ENCODE results near the gene RASGEF1B. TPM values are rescaled to one million over a fixed set of nuclear protein-coding genes. Genes with fewer than 3 reads are reported as not detected.

The RASGEF1B gene
- total and polyA plus RNA-seq, 2 of the 4 experiments (the other 2 are of a cell fraction): 0.09 to 0.36 TPM

GRCh38 chr4:81408341-81408740, 63.4 kb downstream of the RASGEF1B start:
- H3K4me1 ChIP-seq (ENCODE audit: control insufficient read depth, insufficient read depth, low read length): no peaks in the 10 kb centered on the region
- no peak overlapping the region for H2AFZ ChIP-seq (replicated peaks; ENCODE audit: low read length, poor library complexity)
- H2BK20ac ChIP-seq (ENCODE audit: low read depth, low read length): no peak overlapping the region
- no peak overlapping the region for H3K9ac ChIP-seq (ENCODE audit: low read depth, low read length)
- dilution Hi-C loops (cut with HindIII; ENCODE audit: low sequenced_read_pairs, unreplicated experiment): loop anchor here (25.0 kb wide), 1 partner anchor 429 kb away; no protein-coding TSS in a partner anchor
- H3K23ac ChIP-seq (ENCODE audit: low read depth, low read length): no peak overlapping the region
- H2AK5ac ChIP-seq (ENCODE audit: low read depth, low read length): no peak overlapping the region
- CTCF ChIA-PET: no interaction called here
- in situ Hi-C loops (cut with MboI; ENCODE audit: low sequenced_read_pairs): loop anchor here (10.0 kb wide), 2 partner anchors 436 to 796 kb away; no protein-coding TSS in a partner anchor
- no peak overlapping the region for H3K27ac ChIP-seq (ENCODE audit: insufficient read depth, low read length)
- H3K4ac ChIP-seq (ENCODE audit: low read depth, low read length): no peak overlapping the region
- no peaks in the 10 kb centered on the region; the same call in none of the 2 replicates for H3K27me3 ChIP-seq (ENCODE audit: control insufficient read depth, insufficient read depth, low read length)
- no peaks in the 10 kb centered on the region for H3K9me1 ChIP-seq (ENCODE audit: insufficient read depth, low read length)
- H2BK5ac ChIP-seq (ENCODE audit: low read depth, low read length, poor library complexity, severe bottlenecking): no peak overlapping the region
- no peak overlapping the region for H2BK120ac ChIP-seq (ENCODE audit: low read depth, low read length)
- no peak overlapping the region for H2BK15ac ChIP-seq (ENCODE audit: low read depth, low read length)
- H4K5ac ChIP-seq (ENCODE audit: low read depth, low read length): no peak overlapping the region; the same call in 1 of the 2 replicates
- H4K20me1 ChIP-seq (ENCODE audit: insufficient read depth, low read length): no peaks in the 10 kb centered on the region
- H3K9me3 ChIP-seq (ENCODE audit: control insufficient read depth, insufficient read depth, low read length): no peaks in the 10 kb centered on the region
- TF ChIP-seq SMC3 (IDR thresholded peaks at IDR 0.05; ENCODE audit: low read depth, low read length) (no peak), ELK1 (IDR thresholded peaks at IDR 0.05; ENCODE audit: borderline replicate concordance, low read depth, low read length) (no peak), CHD1 (IDR thresholded peaks at IDR 0.05; ENCODE audit: low read depth, low read length) (no peak), BHLHE40 (IDR thresholded peaks at IDR 0.05; ENCODE audit: low read depth, low read length) (no peak), POLR2A (IDR thresholded peaks at IDR 0.05; ENCODE audit: low read depth, low read length) (no peak), RAD21 (IDR thresholded peaks at IDR 0.05; ENCODE audit: low read length) (no peak), CEBPB (IDR thresholded peaks at IDR 0.05; ENCODE audit: low read depth, low read length) (no peak), MAFK (IDR thresholded peaks at IDR 0.05; ENCODE audit: low read depth, low read length) (no peak), NFE2L2 (IDR thresholded peaks at IDR 0.05; ENCODE audit: low read depth, low read length) (no peak), RFX5 (IDR thresholded peaks at IDR 0.05; ENCODE audit: low read depth, low read length) (no peak), CTCF (conservative IDR thresholded peaks at IDR 0.05; ENCODE audit: low read depth, low read length) (no peak), MXI1 (IDR thresholded peaks at IDR 0.05; ENCODE audit: borderline replicate concordance, low read depth, low read length) (no peak), USF2 (IDR thresholded peaks at IDR 0.05; ENCODE audit: low read depth, low read length) (no peak), FOS (IDR thresholded peaks at IDR 0.05; ENCODE audit: low read depth, low read length) (no peak), RCOR1 (IDR thresholded peaks at IDR 0.05; ENCODE audit: insufficient replicate concordance, low read length) (no peak), MAZ (IDR thresholded peaks at IDR 0.05; ENCODE audit: borderline replicate concordance, low read depth, low read length) (no peak)
- H3K4me2 ChIP-seq (ENCODE audit: low read depth, low read length): no peak overlapping the region
- no peaks in the 10 kb centered on the region for H3K79me1 ChIP-seq (ENCODE audit: low read depth in 1 of 2, low read length in 2 of 2)
- H3K14ac ChIP-seq (replicated peaks; ENCODE audit: low read depth, low read length): no peak overlapping the region
- no peak overlapping the region for H3K56ac ChIP-seq (ENCODE audit: extremely low read depth, insufficient read depth, low read length)
- no peak overlapping the region for H2AK9ac ChIP-seq (replicated peaks; ENCODE audit: low read depth, low read length, poor library complexity)
- intact Hi-C loops (cut with micrococcal nuclease): loop anchor here (5.0 kb wide), 1 partner anchor 954 kb away; no protein-coding TSS in a partner anchor
- no peak overlapping the region for H4K8ac ChIP-seq (ENCODE audit: low read depth in 2 of 2, low read length in 2 of 2)
- ATAC-seq (ENCODE audit: low read depth) (no peak), DNase-seq (no peak)
- H3K18ac ChIP-seq (ENCODE audit: low read depth, low read length): no peak overlapping the region
- no peak overlapping the region for H3K4me3 ChIP-seq (ENCODE audit: insufficient read depth, low read depth, low read length)
- POLR2A ChIA-PET (ENCODE audit: unreplicated experiment): no interaction called here
- no TSS peak for BruUV-seq (replicated peaks)
- no peak overlapping the region for H4K91ac ChIP-seq (ENCODE audit: insufficient read depth, low read depth, low read length)
- H3K36me3 ChIP-seq (ENCODE audit: control insufficient read depth, insufficient read depth, low read length): no peaks in the 10 kb centered on the region
- 80% methylated on average over 2 of the region's 7 CpGs; no CpG with 5 or more reads in 1 of the 2 experiments for WGBS, 2 experiments (ENCODE audit: extremely low coverage in 2 of 2, insufficient read length in 1 of 2)

Data from IMR-90 (cell line).